Lower lobe of right lung (tissue), 2 donors: ENCODE results near the gene PLK4. TPM values are rescaled to one million over a fixed set of nuclear protein-coding genes. Genes with fewer than 3 reads are reported as not detected.

Source experiments
- ATAC-seq, 2 donors: fragments of 200-7000 bp; cut with Tn5 transposase; one replicate each; pipeline ENCODE4 v1.9.1; 2020 to 2022; ENCODE audit warnings: mild to moderate bottlenecking in 2 of 2, moderate library complexity in 2 of 2
- DNase-seq: peaks from one replicate; pipeline ENCODE4 v3.0.0-alpha.2; 2020
- H3K27ac ChIP-seq: fragments of 200-600 bp; one replicate; pipeline ENCODE4 v1.8.0; 2022
- H3K27me3 ChIP-seq: fragments of 200-600 bp; one replicate; pipeline ENCODE4 v1.8.0; 2022; ENCODE audit warnings: low read depth
- H3K36me3 ChIP-seq: fragments of 200-600 bp; one replicate; pipeline ENCODE4 v1.8.0; 2022; ENCODE audit warnings: mild to moderate bottlenecking
- H3K4me1 ChIP-seq: fragments of 200-600 bp; one replicate; pipeline ENCODE4 v1.8.0; 2022
- H3K4me3 ChIP-seq: fragments of 200-600 bp; one replicate; pipeline ENCODE4 v1.8.0; 2022; ENCODE audit warnings: mild to moderate bottlenecking
- H3K9me3 ChIP-seq: fragments of 200-600 bp; one replicate; pipeline ENCODE4 v1.8.0; 2022
- CTCF ChIP-seq: fragments of 200-600 bp; IDR thresholded peaks from one replicate; pipeline ENCODE4 v1.8.0; 2022; ENCODE audit warnings: antibody characterized with exemption, mild to moderate bottlenecking
- intact Hi-C: fragments of 100-400 bp; cut with DNase I; formaldehyde crosslinking; loops from one replicate; pipeline ENCODE4 v1.11.0; 2022
- long read RNA-seq: library from polyadenylated mRNA; unstranded; transcript quantifications from one replicate; pipeline ENCODE4 v2.0.0, GENCODE V29; 2021
- total RNA-seq: library from RNA; stranded (reverse); fragmentation: NEBNext Ultra II Directional; extraction: Animal tissue kit (Norgen Biotek cat#: 25700); gene quantifications from one replicate; pipeline ENCODE4 v1.2.1, GENCODE V29; 2021
- donor health status: DM: no; HTN: yes; CAD: no; lungs with severe emphysema.

PLK4 gene
- 2.0 TPM for total RNA-seq
- long read RNA-seq, partial matches to known transcripts: 0 of 1 reads
- long read RNA-seq, other reads (novel, unspliced or antisense): 1 of 1 reads

- H3K27me3 ChIP-seq: no peaks in the 10 kb centered on the region
- peaks cover 13% of the 10 kb centered on the region for H3K4me1 ChIP-seq
- H3K9me3 ChIP-seq: no peaks in the 10 kb centered on the region
- intact Hi-C loops: no loop called here
- no peak for TF ChIP-seq CTCF
- ATAC-seq (peak; percentile 99), DNase-seq (peak; percentile 96)
- peak within 1 kb of the TSS; percentile 87 for H3K4me3 ChIP-seq
- H3K36me3 ChIP-seq: no peaks in the 10 kb centered on the region
- peak within 1 kb of the TSS; percentile 79 for H3K27ac ChIP-seq
Observed at GRCh38 chr4:127880763-127881562, at the start of gene PLK4. TSS of gene PLK4 (plus strand) at chr4:127880893. CDS start at chr4:127881135, 242 bp downstream.

GRCh38 chr4:127832585-127832984, 48.1 kb upstream of the PLK4 start:
- no peak for DNase-seq
- H3K36me3 ChIP-seq: no peaks in the 10 kb centered on the region
- TF ChIP-seq CTCF: no peak
- H3K27ac ChIP-seq: no peak overlapping the region
- H3K9me3 ChIP-seq: no peaks in the 10 kb centered on the region
- intact Hi-C loops: no loop called here
- no peak for ATAC-seq
- no peaks in the 10 kb centered on the region for H3K27me3 ChIP-seq
- H3K4me3 ChIP-seq: no peak overlapping the region
- H3K4me1 ChIP-seq: no peaks in the 10 kb centered on the region

- peaks cover 17% of the 10 kb centered on the region for H3K9me3 ChIP-seq
- ATAC-seq (no peak), DNase-seq (no peak)
- H3K27me3 ChIP-seq: no peaks in the 10 kb centered on the region
- intact Hi-C loops: no loop called here
- H3K27ac ChIP-seq: no peak overlapping the region
- no peak overlapping the region for H3K4me3 ChIP-seq
- no peaks in the 10 kb centered on the region for H3K4me1 ChIP-seq
- no peaks in the 10 kb centered on the region for H3K36me3 ChIP-seq
- no peak for TF ChIP-seq CTCF
Observed at GRCh38 chr4:127843704-127844600, 36.7 kb upstream of the PLK4 start.

- no peak for DNase-seq
- H3K27me3 ChIP-seq: no peaks in the 10 kb centered on the region
- no peak overlapping the region for H3K4me3 ChIP-seq
- intact Hi-C loops: no loop called here
- H3K36me3 ChIP-seq: no peaks in the 10 kb centered on the region
- H3K9me3 ChIP-seq: peaks cover 24% of the 10 kb centered on the region
- no peak for TF ChIP-seq CTCF
- no peaks in the 10 kb centered on the region for H3K4me1 ChIP-seq
- no peak overlapping the region for H3K27ac ChIP-seq
- ATAC-seq: no peak
Observed at GRCh38 chr4:127844601-127845116, 36.0 kb upstream of the PLK4 start.

- TF ChIP-seq CTCF: no peak
- Histone ChIP-seq H3K27ac (no peak overlapping the region), H3K36me3 (no peaks in the 10 kb centered on the region), H3K4me3 (no peak overlapping the region), H3K27me3 (no peaks in the 10 kb centered on the region), H3K4me1 (no peaks in the 10 kb centered on the region), H3K9me3 (peaks cover 37% of the 10 kb centered on the region)
- ATAC-seq: no peak
- no peak for DNase-seq
- intact Hi-C loops: no loop called here
Observed at GRCh38 chr4:127846061-127846460, 34.6 kb upstream of the PLK4 start.
